ENCODE results near the gene TIGD7. TPM values are rescaled to one million over a fixed set of nuclear protein-coding genes. Genes with fewer than 3 reads are reported as not detected.

Gene TIGD7
- total and polyA plus RNA-seq, 2 of the 13 experiments (the other 11 are each of a cell fraction or from before 2014, with no cell fraction given), result not detected

DNA sequence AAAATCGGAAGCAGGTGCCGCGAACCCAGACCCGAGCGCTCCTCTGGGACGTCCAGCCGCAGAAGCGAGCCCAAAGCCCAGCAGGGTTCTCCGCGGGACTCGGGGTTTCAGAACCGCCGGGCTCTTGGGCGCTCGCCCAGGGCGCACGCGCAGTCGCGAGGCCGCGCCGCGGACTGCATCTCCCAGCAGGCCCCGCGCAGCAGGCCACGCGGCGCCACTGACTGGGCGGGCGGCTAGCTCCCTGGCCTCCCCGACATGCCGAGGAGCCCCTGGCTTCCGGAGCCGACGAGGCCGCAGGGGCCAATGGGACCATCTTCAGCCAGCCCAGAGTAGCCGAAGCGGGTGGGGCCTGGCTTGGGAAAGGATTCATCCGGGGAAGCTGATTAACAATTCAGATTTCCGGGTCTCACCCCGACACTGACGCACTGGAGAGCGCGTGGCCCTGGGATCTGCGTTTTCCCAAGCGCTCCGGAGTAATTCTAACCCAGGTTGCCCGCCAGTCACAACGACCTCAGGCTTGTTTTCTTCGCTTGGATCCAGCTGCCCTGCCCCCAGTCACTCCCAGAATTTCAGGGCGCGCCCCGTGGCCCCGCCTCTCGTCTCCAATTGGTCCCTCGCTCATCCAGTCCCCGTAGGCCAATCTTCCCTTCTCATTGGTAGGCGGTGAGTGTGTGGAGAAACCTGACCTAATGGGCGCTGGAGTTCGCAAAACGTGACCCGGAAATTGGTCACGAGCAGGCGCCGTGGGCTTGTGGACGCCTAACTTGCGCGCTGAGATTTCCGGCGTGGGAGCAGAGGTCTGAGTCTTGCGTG, 22.3 kb downstream of the TIGD7 start, which contains the start of gene ZNF263 (continued):
- TF ChIP-seq, protein P1, sequence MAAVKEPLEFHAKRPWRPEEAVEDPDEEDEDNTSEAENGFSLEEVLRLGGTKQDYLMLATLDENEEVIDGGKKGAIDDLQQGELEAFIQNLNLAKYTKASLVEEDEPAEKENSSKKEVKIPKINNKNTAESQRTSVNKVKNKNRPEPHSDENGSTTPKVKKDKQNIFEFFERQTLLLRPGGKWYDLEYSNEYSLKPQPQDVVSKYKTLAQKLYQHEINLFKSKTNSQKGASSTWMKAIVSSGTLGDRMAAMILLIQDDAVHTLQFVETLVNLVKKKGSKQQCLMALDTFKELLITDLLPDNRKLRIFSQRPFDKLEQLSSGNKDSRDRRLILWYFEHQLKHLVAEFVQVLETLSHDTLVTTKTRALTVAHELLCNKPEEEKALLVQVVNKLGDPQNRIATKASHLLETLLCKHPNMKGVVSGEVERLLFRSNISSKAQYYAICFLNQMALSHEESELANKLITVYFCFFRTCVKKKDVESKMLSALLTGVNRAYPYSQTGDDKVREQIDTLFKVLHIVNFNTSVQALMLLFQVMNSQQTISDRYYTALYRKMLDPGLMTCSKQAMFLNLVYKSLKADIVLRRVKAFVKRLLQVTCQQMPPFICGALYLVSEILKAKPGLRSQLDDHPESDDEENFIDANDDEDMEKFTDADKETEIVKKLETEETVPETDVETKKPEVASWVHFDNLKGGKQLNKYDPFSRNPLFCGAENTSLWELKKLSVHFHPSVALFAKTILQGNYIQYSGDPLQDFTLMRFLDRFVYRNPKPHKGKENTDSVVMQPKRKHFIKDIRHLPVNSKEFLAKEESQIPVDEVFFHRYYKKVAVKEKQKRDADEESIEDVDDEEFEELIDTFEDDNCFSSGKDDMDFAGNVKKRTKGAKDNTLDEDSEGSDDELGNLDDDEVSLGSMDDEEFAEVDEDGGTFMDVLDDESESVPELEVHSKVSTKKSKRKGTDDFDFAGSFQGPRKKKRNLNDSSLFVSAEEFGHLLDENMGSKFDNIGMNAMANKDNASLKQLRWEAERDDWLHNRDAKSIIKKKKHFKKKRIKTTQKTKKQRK (IDR thresholded peaks at IDR 0.05; ENCODE audit: low read length), result no peak
- TF ChIP-seq POLR2AphosphoS5 (IDR thresholded peaks at IDR 0.05; ENCODE audit: low read depth, low read length), result peak; percentile 68
- TF ChIP-seq AFF4 (CRISPR knock-in tag; IDR thresholded peaks at IDR 0.05), result no peak
- TF ChIP-seq MLXIP (CRISPR knock-in tag; IDR thresholded peaks at IDR 0.05; ENCODE audit: borderline replicate concordance), result no peak; the same call in 1 of the 2 replicates
- peak; percentile 60; the same call in 1 of the 2 replicates for TF ChIP-seq ZFP36L1 (CRISPR knock-in tag; IDR thresholded peaks at IDR 0.05)
- TF ChIP-seq SAP130 (CRISPR knock-in tag; IDR thresholded peaks at IDR 0.05; ENCODE audit: low read depth), result peak; percentile 92
- TF ChIP-seq, protein P2, sequence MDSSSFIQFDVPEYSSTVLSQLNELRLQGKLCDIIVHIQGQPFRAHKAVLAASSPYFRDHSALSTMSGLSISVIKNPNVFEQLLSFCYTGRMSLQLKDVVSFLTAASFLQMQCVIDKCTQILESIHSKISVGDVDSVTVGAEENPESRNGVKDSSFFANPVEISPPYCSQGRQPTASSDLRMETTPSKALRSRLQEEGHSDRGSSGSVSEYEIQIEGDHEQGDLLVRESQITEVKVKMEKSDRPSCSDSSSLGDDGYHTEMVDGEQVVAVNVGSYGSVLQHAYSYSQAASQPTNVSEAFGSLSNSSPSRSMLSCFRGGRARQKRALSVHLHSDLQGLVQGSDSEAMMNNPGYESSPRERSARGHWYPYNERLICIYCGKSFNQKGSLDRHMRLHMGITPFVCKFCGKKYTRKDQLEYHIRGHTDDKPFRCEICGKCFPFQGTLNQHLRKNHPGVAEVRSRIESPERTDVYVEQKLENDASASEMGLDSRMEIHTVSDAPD (CRISPR knock-in tag; IDR thresholded peaks at IDR 0.05), result 0 out of 2 replicates have a peak, but pooled peaks have one; percentile 39
- no peak for TF ChIP-seq HDAC6 (IDR thresholded peaks at IDR 0.05; ENCODE audit: low read depth, low read length)
- peak; percentile 23; the same call in 1 of the 2 replicates for TF ChIP-seq ZNF710 (CRISPR knock-in tag; IDR thresholded peaks at IDR 0.05; ENCODE audit: borderline replicate concordance)
- TF ChIP-seq ETV6 (CRISPR knock-in tag; conservative IDR thresholded peaks at IDR 0.05), result no peak
- 0 out of 2 replicates have a peak, but pooled peaks have one; percentile 73 for TF ChIP-seq ZZZ3 (CRISPR knock-in tag; IDR thresholded peaks at IDR 0.05; ENCODE audit: borderline replicate concordance)
- TF ChIP-seq KAT2B (IDR thresholded peaks at IDR 0.05; ENCODE audit: borderline replicate concordance, low read depth, low read length), result no peak

Data from HepG2 (cell line).